HFFc6 (cell line): ENCODE results near the gene ZCCHC18. TPM values are rescaled to one million over a fixed set of nuclear protein-coding genes. Genes with fewer than 3 reads are reported as not detected.
"Not testable (repeated sequence)": the region's sequence is repeated elsewhere in the genome, so short reads cannot be mapped to it uniquely, and the experiment has no call there.

Experiments
- DNase-seq: peaks from one replicate; pipeline ENCODE4 v3.0.0-alpha.2; 2018
- H3K27ac Mint-ChIP-seq: 2 replicates; pipeline ENCODE4 v1.8.0; 2020; ENCODE audit warnings: mild to moderate bottlenecking, mixed read lengths
- H3K27me3 Mint-ChIP-seq: 2 replicates; pipeline ENCODE4 v1.8.0; 2021; ENCODE audit warnings: mild to moderate bottlenecking, moderate library complexity, mixed read lengths; ENCODE audit not compliant: insufficient read depth
- H3K36me3 Mint-ChIP-seq: 2 replicates; pipeline ENCODE4 v1.8.0; 2021; ENCODE audit warnings: low read depth, mixed read lengths
- H3K4me1 Mint-ChIP-seq: 2 replicates; pipeline ENCODE4 v1.8.0; 2020; ENCODE audit warnings: low read depth, mixed read lengths
- H3K4me3 Mint-ChIP-seq: 2 replicates; pipeline ENCODE4 v1.8.0; 2020; ENCODE audit warnings: mild to moderate bottlenecking, moderate library complexity, mixed read lengths
- H3K9me3 Mint-ChIP-seq: 2 replicates; pipeline ENCODE4 v1.8.0; 2020; ENCODE audit warnings: mild to moderate bottlenecking, mixed read lengths
- long read RNA-seq: library from polyadenylated mRNA; unstranded; transcript quantifications from one replicate; pipeline ENCODE4 v2.0.0, GENCODE V29; 2019
- total RNA-seq, 6 experiments: library from RNA; stranded (reverse); fragmentation: NEBNext Ultra II Directional; extraction: Animal tissue kit (Norgen Biotek cat#: 25700); gene quantifications; 2 replicates in 1 of 6; 3 replicates in 5 of 6; pipeline ENCODE4 v1.2.3, GENCODE V29; 2021
- TF ChIP-seq, protein P1 (sequence below): fragments of 200-600 bp; sonication (generic); IDR thresholded peaks from 2 replicates; pipeline ENCODE4 v1.5.0; 2021; ENCODE audit warnings: antibody characterized with exemption, mild to moderate bottlenecking

Gene ZCCHC18
- total RNA-seq: 1 to 10 TPM in 1 of 6 experiments, under 1 TPM in 5; 0.09 to 1.5 (median 0.31) TPM
- long read RNA-seq, partial matches to known transcripts: 0 of 1 reads
- long read RNA-seq, other reads (novel, unspliced or antisense): 1 of 1 reads

DNA sequence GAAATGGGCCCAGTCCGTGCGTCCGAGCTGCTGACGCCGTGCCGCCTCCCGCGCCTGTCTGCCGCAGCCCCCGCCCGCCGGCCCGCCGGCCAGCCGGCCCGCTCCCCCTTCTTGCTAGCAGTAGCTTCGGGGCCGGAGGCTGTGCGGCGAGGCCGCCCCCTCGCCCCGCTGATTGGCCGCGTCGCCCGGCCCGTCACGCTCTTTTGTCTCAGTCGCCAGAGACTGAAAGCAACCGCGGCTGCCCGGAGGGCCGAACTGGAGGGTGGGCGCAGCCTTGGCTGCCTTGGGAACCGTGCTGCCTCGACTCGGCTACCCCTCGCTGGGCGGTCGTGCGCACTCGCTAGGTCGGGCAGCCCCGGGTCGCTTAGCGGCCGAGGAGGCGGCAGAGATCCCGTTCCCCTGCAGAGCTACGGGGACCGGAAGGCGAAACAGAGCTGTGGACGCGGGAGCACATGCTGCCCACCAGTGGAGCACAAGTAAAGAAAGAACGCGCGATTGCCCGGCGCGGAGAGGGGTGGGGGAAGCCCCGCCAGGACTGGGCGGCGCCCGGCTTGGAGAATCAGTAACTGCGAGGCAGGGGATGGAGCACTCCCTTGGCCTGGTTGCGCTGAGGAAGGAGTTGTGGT lies at the start of gene ZCCHC18:
Gene ZCCHC18 (plus strand): TSS at position 198 of the 626 bp plus-strand sequence. CDS start 1,589 bp downstream, outside the sequence.
- no peaks in the 10 kb centered on the region for H3K36me3 Mint-ChIP-seq
- DNase-seq: peak; percentile 4
- H3K4me1 Mint-ChIP-seq: no peaks in the 10 kb centered on the region; the same call in 1 of the 2 replicates
- H3K27me3 Mint-ChIP-seq: peaks cover 6% of the 10 kb centered on the region; the same call in 1 of the 2 replicates
- no peak within 1 kb of the TSS for H3K27ac Mint-ChIP-seq
- H3K9me3 Mint-ChIP-seq: no peaks in the 10 kb centered on the region
- TF ChIP-seq, protein P1, sequence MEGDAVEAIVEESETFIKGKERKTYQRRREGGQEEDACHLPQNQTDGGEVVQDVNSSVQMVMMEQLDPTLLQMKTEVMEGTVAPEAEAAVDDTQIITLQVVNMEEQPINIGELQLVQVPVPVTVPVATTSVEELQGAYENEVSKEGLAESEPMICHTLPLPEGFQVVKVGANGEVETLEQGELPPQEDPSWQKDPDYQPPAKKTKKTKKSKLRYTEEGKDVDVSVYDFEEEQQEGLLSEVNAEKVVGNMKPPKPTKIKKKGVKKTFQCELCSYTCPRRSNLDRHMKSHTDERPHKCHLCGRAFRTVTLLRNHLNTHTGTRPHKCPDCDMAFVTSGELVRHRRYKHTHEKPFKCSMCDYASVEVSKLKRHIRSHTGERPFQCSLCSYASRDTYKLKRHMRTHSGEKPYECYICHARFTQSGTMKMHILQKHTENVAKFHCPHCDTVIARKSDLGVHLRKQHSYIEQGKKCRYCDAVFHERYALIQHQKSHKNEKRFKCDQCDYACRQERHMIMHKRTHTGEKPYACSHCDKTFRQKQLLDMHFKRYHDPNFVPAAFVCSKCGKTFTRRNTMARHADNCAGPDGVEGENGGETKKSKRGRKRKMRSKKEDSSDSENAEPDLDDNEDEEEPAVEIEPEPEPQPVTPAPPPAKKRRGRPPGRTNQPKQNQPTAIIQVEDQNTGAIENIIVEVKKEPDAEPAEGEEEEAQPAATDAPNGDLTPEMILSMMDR: no peak
- peak within 1 kb of the TSS; percentile 88 for H3K4me3 Mint-ChIP-seq

GRCh38 chrX:104062636-104063035 lies 49.7 kb upstream of the ZCCHC18 start:
- not testable (repeated sequence) for DNase-seq, H3K36me3 Mint-ChIP-seq, H3K9me3 Mint-ChIP-seq, H3K27me3 Mint-ChIP-seq, H3K4me1 Mint-ChIP-seq, H3K4me3 Mint-ChIP-seq, H3K27ac Mint-ChIP-seq

DNA sequence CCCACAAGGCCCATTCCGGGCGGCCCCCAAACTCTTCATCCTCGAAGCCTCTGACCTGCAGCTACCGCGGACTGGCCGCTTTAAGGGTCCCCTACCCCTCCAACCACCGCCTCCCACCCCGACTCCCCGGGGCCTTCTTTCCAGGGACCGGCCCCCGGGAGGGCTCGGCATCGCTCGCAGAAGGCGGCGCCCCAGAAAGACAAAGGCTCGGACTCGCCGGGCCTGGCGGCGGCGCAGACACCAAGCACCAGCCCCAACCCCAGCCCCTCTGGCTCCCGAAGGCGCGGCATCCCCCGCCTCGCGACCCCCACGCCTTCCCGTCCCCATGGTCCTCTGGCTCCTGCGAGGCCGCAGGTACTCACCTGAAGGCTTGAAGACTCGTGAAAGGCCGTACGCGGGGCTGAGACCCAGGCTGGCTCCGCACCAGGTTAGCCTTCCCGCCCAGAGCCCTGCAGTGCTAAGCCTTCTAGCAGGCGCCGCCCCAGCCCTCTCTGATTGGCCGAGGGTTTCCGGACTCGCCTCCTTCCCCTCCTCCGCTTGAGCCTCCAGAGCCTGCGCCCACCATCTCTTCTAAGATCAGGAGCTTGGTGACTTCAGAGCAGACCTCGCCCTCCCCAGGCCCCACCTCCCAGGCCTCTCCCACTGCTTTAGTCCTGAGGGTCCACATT lies 36.4 kb upstream of the ZCCHC18 start, which contains the start of gene TMSB15C:
Gene TMSB15C (minus strand): TSS at position 459 of the 668 bp plus-strand sequence.
- not testable (repeated sequence) for H3K27me3 Mint-ChIP-seq

DNA sequence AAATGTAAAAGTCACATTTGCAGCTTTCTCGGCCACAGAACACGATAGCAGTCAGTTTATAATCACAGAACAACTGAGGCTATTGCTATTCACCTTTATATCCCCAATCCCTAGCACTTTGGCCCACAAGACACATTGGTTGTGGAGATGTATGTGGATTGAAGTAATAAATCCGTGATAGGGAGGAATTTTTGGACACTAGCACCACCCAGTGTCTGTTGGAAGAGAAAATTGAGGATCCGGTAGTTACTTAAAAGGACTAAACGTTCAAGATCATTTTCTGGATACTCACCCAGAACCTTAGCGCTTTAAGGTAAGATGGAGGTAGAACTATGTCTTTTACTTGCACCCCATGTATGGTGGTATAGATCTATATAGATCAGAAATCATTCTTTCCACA lies 34.5 kb upstream of the ZCCHC18 start:
- not testable (repeated sequence) for H3K27ac Mint-ChIP-seq, H3K9me3 Mint-ChIP-seq, H3K4me3 Mint-ChIP-seq, H3K4me1 Mint-ChIP-seq, H3K36me3 Mint-ChIP-seq, H3K27me3 Mint-ChIP-seq, DNase-seq

More for the DNA sequence above, 36.4 kb upstream of the ZCCHC18 start, which contains the start of gene TMSB15C:
- not testable (repeated sequence) for H3K27ac Mint-ChIP-seq, H3K9me3 Mint-ChIP-seq, DNase-seq, H3K4me3 Mint-ChIP-seq, H3K36me3 Mint-ChIP-seq, H3K4me1 Mint-ChIP-seq

DNA sequence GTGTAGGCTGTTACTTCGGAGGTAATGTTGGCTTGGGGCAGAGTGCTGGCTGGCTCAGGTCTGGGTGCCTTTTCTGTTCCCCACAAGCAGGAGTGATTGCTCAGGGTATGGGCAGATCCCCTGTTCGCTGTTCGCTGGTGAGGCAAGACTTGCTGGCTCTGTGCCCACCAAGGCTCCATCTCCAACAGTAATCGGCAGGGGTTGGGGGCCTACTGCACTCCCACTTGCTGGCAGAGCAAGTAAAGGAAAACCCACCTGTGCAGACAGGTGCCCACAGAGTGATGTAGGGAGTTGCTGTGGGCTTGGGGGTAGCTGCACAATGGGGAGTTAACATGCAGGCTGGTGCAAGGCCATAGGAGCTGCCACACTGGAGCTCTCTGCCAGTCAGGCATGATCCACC lies 28.3 kb upstream of the ZCCHC18 start:
- Mint-ChIP-seq H3K27me3 (peaks cover 3% of the 10 kb centered on the region; the same call in 1 of the 2 replicates), H3K36me3 (no peaks in the 10 kb centered on the region), H3K4me3 (no peak overlapping the region), H3K27ac (no peak overlapping the region), H3K4me1 (no peaks in the 10 kb centered on the region), H3K9me3 (no peaks in the 10 kb centered on the region)
- TF ChIP-seq, protein P1: no peak
- DNase-seq: no peak

- H3K27me3 Mint-ChIP-seq: peaks cover 3% of the 10 kb centered on the region; the same call in 1 of the 2 replicates
- no peaks in the 10 kb centered on the region for H3K4me1 Mint-ChIP-seq
- H3K9me3 Mint-ChIP-seq: no peaks in the 10 kb centered on the region
- no peak for DNase-seq
- no peak overlapping the region for H3K4me3 Mint-ChIP-seq
- no peaks in the 10 kb centered on the region for H3K36me3 Mint-ChIP-seq
- no peak overlapping the region for H3K27ac Mint-ChIP-seq
- TF ChIP-seq, protein P1: no peak
Measured at GRCh38 chrX:104084534-104085277, 27.6 kb upstream of the ZCCHC18 start.
